A549 (cell line): ENCODE data around the gene VPS37B.

Experiments
- CEBPB ChIP-seq, 2 experiments: fragments of >200 bp in 1 of 2; sonication (Bioruptor Twin) in 1 of 2; formaldehyde crosslinking in 1 of 2; IDR thresholded peaks; 2 replicates each; pipeline ENCODE4 v1.6.1; 2012 to 2016
- CHD4 ChIP-seq: fragments of 200-600 bp; sonication (generic); IDR thresholded peaks from 2 replicates; pipeline ENCODE4 v1.6.1; 2016; ENCODE audit warnings: antibody characterized with exemption, mild to moderate bottlenecking, borderline replicate concordance
- CTCF ChIP-seq: fragments of >200 bp; sonication (Bioruptor Twin); formaldehyde crosslinking; IDR thresholded peaks from 3 replicates; pipeline ENCODE4 v1.5.1; 2016
- E2F6 ChIP-seq: IDR thresholded peaks from 2 replicates; pipeline ENCODE4 v1.6.1; 2012; ENCODE audit warnings: low read depth, borderline replicate concordance
- ELK1 ChIP-seq: fragments of 150-350 bp; IDR thresholded peaks from 2 replicates; pipeline ENCODE4 v1.6.1; 2014; ENCODE audit warnings: low read depth, mild to moderate bottlenecking, low read length
- EP300 ChIP-seq, 2 experiments: fragments of >200 bp; sonication (Bioruptor Twin); formaldehyde crosslinking; IDR thresholded peaks; 2 replicates in 1 of 2; 3 replicates in 1 of 2; pipeline ENCODE4 v1.6.1; 2016 to 2017
- FOSL2 ChIP-seq, 2 experiments: fragments of 450-650 bp in 1 of 2; fragments of >200 bp in 1 of 2; sonication (Bioruptor Twin) in 1 of 2; formaldehyde crosslinking; IDR thresholded peaks; 2 replicates each; pipeline versions ENCODE4 v1.5.0 to v1.6.1; 2016 to 2020; ENCODE audit warnings: mild to moderate bottlenecking in 1 of 2, moderate library complexity in 1 of 2
- MAX ChIP-seq: IDR thresholded peaks from 2 replicates; pipeline ENCODE4 v1.6.1; 2012
- MAZ ChIP-seq: fragments of 150-350 bp; IDR thresholded peaks from 2 replicates; pipeline ENCODE4 v1.6.1; 2014; ENCODE audit warnings: antibody characterized with exemption, low read depth, low read length, borderline replicate concordance
- NPAS2 ChIP-seq: fragments of 250-450 bp; sonication (Bioruptor Pico); IDR thresholded peaks from 2 replicates; pipeline ENCODE4 v1.8.0; 2022; ENCODE audit warnings: mild to moderate bottlenecking, moderate library complexity, borderline replicate concordance
- NR3C1 ChIP-seq: fragments of >200 bp; sonication (Bioruptor Twin); formaldehyde crosslinking; IDR thresholded peaks from 3 replicates; pipeline ENCODE4 v1.6.1; 2017
- POLR2A ChIP-seq: IDR thresholded peaks from 2 replicates; pipeline ENCODE4 v1.6.1; 2012; ENCODE audit warnings: mild to moderate bottlenecking, low read length

GRCh38 chr12:122932207-122932606 lies 36.3 kb upstream of the VPS37B start:
- TF ChIP-seq CTCF, result no peak
- no peak for TF ChIP-seq CHD4
- no peak for TF ChIP-seq E2F6
- TF ChIP-seq NR3C1, result no peak
- no peak for TF ChIP-seq POLR2A
- no peak for TF ChIP-seq EP300 (IDR thresholded peaks at IDR 0.05)
- no peak for TF ChIP-seq CEBPB (IDR thresholded peaks at IDR 0.05)
- no peak for TF ChIP-seq NPAS2 (CRISPR knock-in tag)
- no peak for TF ChIP-seq MAX
- no peak for TF ChIP-seq FOSL2 (IDR thresholded peaks at IDR 0.05)
- no peak for TF ChIP-seq FOSL2 (CRISPR knock-in tag; IDR thresholded peaks at IDR 0.05)
- TF ChIP-seq MAZ, result no peak
- TF ChIP-seq ELK1, result no peak
